TTC549 (cell line): Measurements from ENCODE around the gene SUCLG1.
"Not testable (repeated sequence)": the region's sequence is repeated elsewhere in the genome, so short reads cannot be mapped to it uniquely, and the experiment has no call there.

Experiments used
- FAIRE-seq: peaks from 2 replicates; lab custom pipeline; 2012; peaks lifted over from hg19 to GRCh38; lab: Jason Lieb, UNC

The SUCLG1 gene

GRCh38 chr2:84421197-84421596, 37.9 kb downstream of the SUCLG1 start:
- no peak for FAIRE-seq

GRCh38 chr2:84417453-84418145, 41.5 kb downstream of the SUCLG1 start:
- no peak for FAIRE-seq

GRCh38 chr2:84409531-84409930, 49.5 kb downstream of the SUCLG1 start:
- no peak for FAIRE-seq

GRCh38 chr2:84402111-84402510, 57.0 kb downstream of the SUCLG1 start:
- FAIRE-seq, result not testable (repeated sequence)

- FAIRE-seq, result not testable (repeated sequence)
Measured at GRCh38 chr2:84399839-84400238, 59.2 kb downstream of the SUCLG1 start.

- no peak for FAIRE-seq
Measured at GRCh38 chr2:84395820-84396219, 63.3 kb downstream of the SUCLG1 start.

- no peak for FAIRE-seq
Measured at GRCh38 chr2:84394628-84395027, 64.5 kb downstream of the SUCLG1 start.

- no peak for FAIRE-seq
Measured at GRCh38 chr2:84393829-84394228, 65.3 kb downstream of the SUCLG1 start.

GRCh38 chr2:84389794-84390193, 69.3 kb downstream of the SUCLG1 start:
- no peak for FAIRE-seq

GRCh38 chr2:84388921-84389490, 70.1 kb downstream of the SUCLG1 start:
- FAIRE-seq, result no peak

- FAIRE-seq, result no peak
Measured at GRCh38 chr2:84388133-84388532, 70.9 kb downstream of the SUCLG1 start.

GRCh38 chr2:84386336-84387040, 72.6 kb downstream of the SUCLG1 start:
- no peak for FAIRE-seq

GRCh38 chr2:84383271-84383670, 75.8 kb downstream of the SUCLG1 start:
- FAIRE-seq, result no peak

- no peak for FAIRE-seq
Measured at GRCh38 chr2:84380875-84381274, 78.2 kb downstream of the SUCLG1 start.

GRCh38 chr2:84378960-84379359, 80.1 kb downstream of the SUCLG1 start:
- FAIRE-seq, result no peak

GRCh38 chr2:84375020-84375419, 84.1 kb downstream of the SUCLG1 start:
- FAIRE-seq, result no peak

- FAIRE-seq, result no peak
Measured at GRCh38 chr2:84373866-84374265, 85.2 kb downstream of the SUCLG1 start.
